ENCODE data around the gene LCN6. TPM values are rescaled to one million over a fixed set of nuclear protein-coding genes. Genes with fewer than 3 reads are reported as not detected.

The LCN6 gene
- total and polyA plus RNA-seq, 9 of the 15 experiments (the other 6 are each of a cell fraction or from before 2014, with no cell fraction given): 0.10 to 0.45 (median 0.37) TPM; not detected in 5

DNA sequence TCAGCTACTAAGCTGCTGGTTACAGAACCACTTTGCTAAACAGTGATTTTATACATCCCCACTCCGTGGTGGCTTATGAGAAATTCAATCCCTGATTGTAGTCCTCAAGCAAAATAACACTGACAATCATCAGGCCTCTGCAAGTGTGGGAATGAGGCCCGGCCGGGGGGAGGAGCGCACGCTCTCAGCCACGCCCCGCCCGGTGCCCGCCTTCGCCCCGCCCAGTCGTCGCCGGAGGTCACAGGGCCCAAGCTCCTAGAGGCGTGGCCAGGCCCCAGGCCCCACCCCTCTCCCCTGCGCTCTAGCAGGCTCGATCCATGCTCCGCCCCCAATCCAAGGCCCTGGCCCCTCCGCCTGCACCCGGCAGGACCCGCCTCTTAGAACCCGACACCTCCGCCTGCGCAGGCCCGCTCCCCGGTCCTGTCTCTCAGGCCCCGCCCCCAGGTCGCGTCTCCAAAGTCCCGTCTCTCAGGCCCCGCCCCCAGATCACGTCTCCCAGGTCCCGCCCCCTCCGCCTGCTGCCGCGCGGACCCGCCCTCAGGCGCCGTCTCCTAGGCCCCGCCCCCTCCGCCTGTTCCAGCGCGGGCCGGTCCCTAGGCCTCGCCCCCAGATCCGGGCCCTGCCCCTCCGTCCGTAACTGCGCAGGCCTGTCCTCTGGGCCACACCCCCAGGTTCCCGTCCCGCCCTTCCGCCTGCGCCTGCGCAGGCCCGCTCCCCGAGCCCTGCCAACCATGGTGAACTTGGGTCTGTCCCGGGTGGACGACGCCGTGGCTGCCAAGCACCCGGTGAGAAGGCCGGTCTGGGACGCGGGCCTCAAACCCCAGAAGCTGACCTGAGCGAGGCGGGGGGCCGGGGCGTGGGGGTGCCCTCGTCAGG lies 42.6 kb upstream of the LCN6 start, which contains the start of gene TMEM141 (continued):
- TF ChIP-seq, protein P1, sequence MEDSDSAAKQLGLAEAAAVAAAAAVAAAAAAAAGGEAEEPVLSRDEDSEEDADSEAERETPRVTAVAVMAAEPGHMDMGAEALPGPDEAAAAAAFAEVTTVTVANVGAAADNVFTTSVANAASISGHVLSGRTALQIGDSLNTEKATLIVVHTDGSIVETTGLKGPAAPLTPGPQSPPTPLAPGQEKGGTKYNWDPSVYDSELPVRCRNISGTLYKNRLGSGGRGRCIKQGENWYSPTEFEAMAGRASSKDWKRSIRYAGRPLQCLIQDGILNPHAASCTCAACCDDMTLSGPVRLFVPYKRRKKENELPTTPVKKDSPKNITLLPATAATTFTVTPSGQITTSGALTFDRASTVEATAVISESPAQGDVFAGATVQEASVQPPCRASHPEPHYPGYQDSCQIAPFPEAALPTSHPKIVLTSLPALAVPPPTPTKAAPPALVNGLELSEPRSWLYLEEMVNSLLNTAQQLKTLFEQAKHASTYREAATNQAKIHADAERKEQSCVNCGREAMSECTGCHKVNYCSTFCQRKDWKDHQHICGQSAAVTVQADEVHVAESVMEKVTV (CRISPR knock-in tag; IDR thresholded peaks at IDR 0.05): no peak
- TF ChIP-seq GABPB1 (CRISPR knock-in tag; IDR thresholded peaks at IDR 0.05) (peak; percentile 13; the same call in 1 of the 2 replicates), ZNF184 (CRISPR knock-in tag; IDR thresholded peaks at IDR 0.05) (no peak), TFAM (CRISPR knock-in tag; conservative IDR thresholded peaks at IDR 0.05) (no peak), POLR2B (IDR thresholded peaks at IDR 0.05; ENCODE audit: low read depth, partially characterized antibody) (peak; percentile 88), DIDO1 (tag; IDR thresholded peaks at IDR 0.05; ENCODE audit: low read depth) (no peak), MBD2 (IDR thresholded peaks at IDR 0.05; ENCODE audit: borderline replicate concordance, low read depth) (0 out of 2 replicates have a peak, but pooled peaks have one; percentile 44), ZNF121 (CRISPR knock-in tag; conservative IDR thresholded peaks at IDR 0.05) (no peak), ZNF408 (CRISPR knock-in tag; IDR thresholded peaks at IDR 0.05; ENCODE audit: low read depth) (no peak), ZNF436 (CRISPR knock-in tag; IDR thresholded peaks at IDR 0.05) (no peak), ZBED1 (IDR thresholded peaks at IDR 0.05) (no peak), ATF7 (IDR thresholded peaks at IDR 0.05) (0 out of 2 replicates have a peak, but pooled peaks have one; percentile 8), SMAD4 (CRISPR knock-in tag; conservative IDR thresholded peaks at IDR 0.05) (no peak), ZFX (CRISPR knock-in tag; IDR thresholded peaks at IDR 0.05) (no peak; the same call in 1 of the 2 replicates)
- TF ChIP-seq, protein P2, sequence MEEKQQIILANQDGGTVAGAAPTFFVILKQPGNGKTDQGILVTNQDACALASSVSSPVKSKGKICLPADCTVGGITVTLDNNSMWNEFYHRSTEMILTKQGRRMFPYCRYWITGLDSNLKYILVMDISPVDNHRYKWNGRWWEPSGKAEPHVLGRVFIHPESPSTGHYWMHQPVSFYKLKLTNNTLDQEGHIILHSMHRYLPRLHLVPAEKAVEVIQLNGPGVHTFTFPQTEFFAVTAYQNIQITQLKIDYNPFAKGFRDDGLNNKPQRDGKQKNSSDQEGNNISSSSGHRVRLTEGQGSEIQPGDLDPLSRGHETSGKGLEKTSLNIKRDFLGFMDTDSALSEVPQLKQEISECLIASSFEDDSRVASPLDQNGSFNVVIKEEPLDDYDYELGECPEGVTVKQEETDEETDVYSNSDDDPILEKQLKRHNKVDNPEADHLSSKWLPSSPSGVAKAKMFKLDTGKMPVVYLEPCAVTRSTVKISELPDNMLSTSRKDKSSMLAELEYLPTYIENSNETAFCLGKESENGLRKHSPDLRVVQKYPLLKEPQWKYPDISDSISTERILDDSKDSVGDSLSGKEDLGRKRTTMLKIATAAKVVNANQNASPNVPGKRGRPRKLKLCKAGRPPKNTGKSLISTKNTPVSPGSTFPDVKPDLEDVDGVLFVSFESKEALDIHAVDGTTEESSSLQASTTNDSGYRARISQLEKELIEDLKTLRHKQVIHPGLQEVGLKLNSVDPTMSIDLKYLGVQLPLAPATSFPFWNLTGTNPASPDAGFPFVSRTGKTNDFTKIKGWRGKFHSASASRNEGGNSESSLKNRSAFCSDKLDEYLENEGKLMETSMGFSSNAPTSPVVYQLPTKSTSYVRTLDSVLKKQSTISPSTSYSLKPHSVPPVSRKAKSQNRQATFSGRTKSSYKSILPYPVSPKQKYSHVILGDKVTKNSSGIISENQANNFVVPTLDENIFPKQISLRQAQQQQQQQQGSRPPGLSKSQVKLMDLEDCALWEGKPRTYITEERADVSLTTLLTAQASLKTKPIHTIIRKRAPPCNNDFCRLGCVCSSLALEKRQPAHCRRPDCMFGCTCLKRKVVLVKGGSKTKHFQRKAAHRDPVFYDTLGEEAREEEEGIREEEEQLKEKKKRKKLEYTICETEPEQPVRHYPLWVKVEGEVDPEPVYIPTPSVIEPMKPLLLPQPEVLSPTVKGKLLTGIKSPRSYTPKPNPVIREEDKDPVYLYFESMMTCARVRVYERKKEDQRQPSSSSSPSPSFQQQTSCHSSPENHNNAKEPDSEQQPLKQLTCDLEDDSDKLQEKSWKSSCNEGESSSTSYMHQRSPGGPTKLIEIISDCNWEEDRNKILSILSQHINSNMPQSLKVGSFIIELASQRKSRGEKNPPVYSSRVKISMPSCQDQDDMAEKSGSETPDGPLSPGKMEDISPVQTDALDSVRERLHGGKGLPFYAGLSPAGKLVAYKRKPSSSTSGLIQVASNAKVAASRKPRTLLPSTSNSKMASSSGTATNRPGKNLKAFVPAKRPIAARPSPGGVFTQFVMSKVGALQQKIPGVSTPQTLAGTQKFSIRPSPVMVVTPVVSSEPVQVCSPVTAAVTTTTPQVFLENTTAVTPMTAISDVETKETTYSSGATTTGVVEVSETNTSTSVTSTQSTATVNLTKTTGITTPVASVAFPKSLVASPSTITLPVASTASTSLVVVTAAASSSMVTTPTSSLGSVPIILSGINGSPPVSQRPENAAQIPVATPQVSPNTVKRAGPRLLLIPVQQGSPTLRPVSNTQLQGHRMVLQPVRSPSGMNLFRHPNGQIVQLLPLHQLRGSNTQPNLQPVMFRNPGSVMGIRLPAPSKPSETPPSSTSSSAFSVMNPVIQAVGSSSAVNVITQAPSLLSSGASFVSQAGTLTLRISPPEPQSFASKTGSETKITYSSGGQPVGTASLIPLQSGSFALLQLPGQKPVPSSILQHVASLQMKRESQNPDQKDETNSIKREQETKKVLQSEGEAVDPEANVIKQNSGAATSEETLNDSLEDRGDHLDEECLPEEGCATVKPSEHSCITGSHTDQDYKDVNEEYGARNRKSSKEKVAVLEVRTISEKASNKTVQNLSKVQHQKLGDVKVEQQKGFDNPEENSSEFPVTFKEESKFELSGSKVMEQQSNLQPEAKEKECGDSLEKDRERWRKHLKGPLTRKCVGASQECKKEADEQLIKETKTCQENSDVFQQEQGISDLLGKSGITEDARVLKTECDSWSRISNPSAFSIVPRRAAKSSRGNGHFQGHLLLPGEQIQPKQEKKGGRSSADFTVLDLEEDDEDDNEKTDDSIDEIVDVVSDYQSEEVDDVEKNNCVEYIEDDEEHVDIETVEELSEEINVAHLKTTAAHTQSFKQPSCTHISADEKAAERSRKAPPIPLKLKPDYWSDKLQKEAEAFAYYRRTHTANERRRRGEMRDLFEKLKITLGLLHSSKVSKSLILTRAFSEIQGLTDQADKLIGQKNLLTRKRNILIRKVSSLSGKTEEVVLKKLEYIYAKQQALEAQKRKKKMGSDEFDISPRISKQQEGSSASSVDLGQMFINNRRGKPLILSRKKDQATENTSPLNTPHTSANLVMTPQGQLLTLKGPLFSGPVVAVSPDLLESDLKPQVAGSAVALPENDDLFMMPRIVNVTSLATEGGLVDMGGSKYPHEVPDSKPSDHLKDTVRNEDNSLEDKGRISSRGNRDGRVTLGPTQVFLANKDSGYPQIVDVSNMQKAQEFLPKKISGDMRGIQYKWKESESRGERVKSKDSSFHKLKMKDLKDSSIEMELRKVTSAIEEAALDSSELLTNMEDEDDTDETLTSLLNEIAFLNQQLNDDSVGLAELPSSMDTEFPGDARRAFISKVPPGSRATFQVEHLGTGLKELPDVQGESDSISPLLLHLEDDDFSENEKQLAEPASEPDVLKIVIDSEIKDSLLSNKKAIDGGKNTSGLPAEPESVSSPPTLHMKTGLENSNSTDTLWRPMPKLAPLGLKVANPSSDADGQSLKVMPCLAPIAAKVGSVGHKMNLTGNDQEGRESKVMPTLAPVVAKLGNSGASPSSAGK (IDR thresholded peaks at IDR 0.05): no peak; the same call in 1 of the 2 replicates

All from K562 (cell line).